DOHH2 (cell line): ENCODE data around the gene MAP7D2.

ENCODE experiments used
- H3F3A ChIP-seq: fragments of 200-600 bp; sonication (generic), shearing (Covaris generic); 2 replicates; pipeline ENCODE4 v1.6.0; 2016; ENCODE audit warnings: antibody characterized with exemption, mild to moderate bottlenecking; ENCODE audit not compliant: control insufficient read depth, insufficient read depth
- H3K27ac ChIP-seq: fragments of 200-600 bp; sonication (generic); 2 replicates; pipeline ENCODE4 v1.5.1; 2014; ENCODE audit warnings: low read depth, mild to moderate bottlenecking, low read length, moderate library complexity
- H3K27me3 ChIP-seq: fragments of 200-600 bp; sonication (generic); 2 replicates; pipeline ENCODE4 v1.6.1; 2014; ENCODE audit warnings: mild to moderate bottlenecking, low read length, mixed read lengths; ENCODE audit not compliant: control insufficient read depth
- H3K36me3 ChIP-seq: fragments of 200-600 bp; sonication (generic); 2 replicates; pipeline ENCODE4 v1.6.1; 2014; ENCODE audit warnings: mild to moderate bottlenecking, low read length, moderate library complexity, mixed read lengths; ENCODE audit not compliant: control insufficient read depth
- H3K4me1 ChIP-seq: fragments of 200-600 bp; sonication (generic); 2 replicates; pipeline ENCODE4 v1.6.1; 2014; ENCODE audit warnings: mild to moderate bottlenecking, low read length, mixed read lengths; ENCODE audit not compliant: control insufficient read depth
- H3K4me2 ChIP-seq: fragments of 200-600 bp; sonication (generic); 2 replicates; pipeline ENCODE4 v1.6.0; 2014; ENCODE audit warnings: mild to moderate bottlenecking, low read length, moderate library complexity
- H3K4me3 ChIP-seq: fragments of 200-600 bp; sonication (generic); 2 replicates; pipeline ENCODE4 v1.5.1; 2014; ENCODE audit warnings: mild to moderate bottlenecking, low read length, mixed read lengths
- H3K79me2 ChIP-seq: fragments of 200-600 bp; sonication (generic); 2 replicates; pipeline ENCODE4 v1.6.1; 2014; ENCODE audit warnings: mild to moderate bottlenecking, low read length, mixed read lengths; ENCODE audit not compliant: control insufficient read depth
- H3K9me2 ChIP-seq: fragments of 200-600 bp; sonication (generic); replicated peaks from 2 replicates; pipeline ENCODE4 v1.6.1; 2014; ENCODE audit warnings: mild to moderate bottlenecking, low read length, mixed read lengths; ENCODE audit not compliant: control insufficient read depth
- H3K9me3 ChIP-seq: fragments of 200-600 bp; sonication (generic); 2 replicates; pipeline ENCODE4 v1.6.1; 2014; ENCODE audit warnings: antibody characterized with exemption, low read length, mixed read lengths; ENCODE audit not compliant: control insufficient read depth, insufficient read depth
- H4K20me1 ChIP-seq: fragments of 200-600 bp; sonication (generic); 2 replicates; pipeline ENCODE4 v1.6.0; 2014; ENCODE audit warnings: low read depth, mild to moderate bottlenecking, antibody characterized with exemption, low read length, moderate library complexity; ENCODE audit not compliant: control insufficient read depth, insufficient read depth
- CTCF ChIP-seq: fragments of 200-600 bp; sonication (generic); IDR thresholded peaks from one replicate; pipeline ENCODE4 v1.5.1; 2014; ENCODE audit warnings: antibody characterized with exemption, mild to moderate bottlenecking, low read depth, low read length; ENCODE audit not compliant: poor library complexity, severe bottlenecking
- EZH2phosphoT487 ChIP-seq: fragments of 200-600 bp; sonication (generic); IDR thresholded peaks from 2 replicates; pipeline ENCODE4 v1.6.1; 2017; ENCODE audit warnings: borderline replicate concordance, mild to moderate bottlenecking, antibody characterized with exemption, low read length, moderate library complexity, mixed read lengths

MAP7D2 gene

GRCh38 chrX:19986531-19986930, 130.2 kb downstream of the MAP7D2 start:
- Histone ChIP-seq H4K20me1 (no peaks in the 10 kb centered on the region), H3K36me3 (no peaks in the 10 kb centered on the region), H3K9me3 (no peaks in the 10 kb centered on the region), H3K27ac (no peak overlapping the region), H3K9me2 (no peaks in the 10 kb centered on the region), H3K4me3 (no peak overlapping the region), H3K27me3 (no peaks in the 10 kb centered on the region), H3F3A (no peaks in the 10 kb centered on the region), H3K4me2 (no peak overlapping the region), H3K4me1 (peaks cover 4% of the 10 kb centered on the region), H3K79me2 (peaks cover 7% of the 10 kb centered on the region; the same call in 1 of the 2 replicates)
- TF ChIP-seq CTCF (no peak), EZH2phosphoT487 (no peak)

DNA sequence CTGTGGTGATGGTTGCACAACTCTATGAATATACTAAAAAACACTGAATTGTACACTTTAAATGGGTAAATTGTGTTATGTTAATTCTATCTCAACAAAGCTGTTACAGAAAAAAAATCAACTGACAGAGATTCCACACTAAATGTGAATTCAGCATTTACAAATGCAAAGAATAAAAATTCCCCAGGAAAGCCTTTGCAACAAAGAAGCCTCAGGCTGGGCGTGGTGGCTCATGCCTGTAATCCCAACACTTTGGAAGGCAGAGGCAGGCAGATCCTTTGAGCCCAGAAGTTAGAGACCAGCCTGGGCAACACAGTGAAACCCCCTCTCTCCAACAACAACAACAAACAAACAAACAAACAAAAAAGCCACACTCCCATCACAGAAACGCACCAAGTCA, 134.8 kb downstream of the MAP7D2 start:
- Histone ChIP-seq H3K27ac (no peak overlapping the region), H3F3A (no peaks in the 10 kb centered on the region), H3K9me3 (no peaks in the 10 kb centered on the region), H3K4me1 (no peaks in the 10 kb centered on the region), H3K79me2 (0 out of 2 replicates have a peak, but pooled peaks cover 2% of the 10 kb centered on the region), H4K20me1 (no peaks in the 10 kb centered on the region), H3K9me2 (no peaks in the 10 kb centered on the region), H3K4me3 (no peak overlapping the region), H3K27me3 (no peaks in the 10 kb centered on the region), H3K4me2 (no peak overlapping the region), H3K36me3 (no peaks in the 10 kb centered on the region)
- no peak for TF ChIP-seq EZH2phosphoT487
- TF ChIP-seq CTCF, result no peak

DNA sequence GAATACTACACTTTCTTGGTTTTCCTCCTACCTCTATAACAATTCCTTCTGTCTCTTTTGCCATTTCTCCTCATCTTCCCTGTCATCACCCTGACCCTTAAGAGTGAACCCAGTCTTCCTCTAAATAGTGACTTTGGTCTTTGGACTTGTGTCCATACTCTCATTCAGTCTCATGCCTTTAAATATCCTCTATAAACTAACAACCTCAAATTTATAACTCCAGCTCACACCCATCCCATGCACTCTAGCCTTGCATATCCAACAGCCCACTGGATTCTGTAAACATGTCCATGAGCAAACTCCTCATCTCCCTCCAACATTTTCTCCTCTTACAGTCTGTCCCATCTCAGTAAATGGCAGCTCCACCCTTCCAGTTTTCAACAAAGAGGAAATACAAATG, 140.9 kb downstream of the MAP7D2 start:
- H3K4me2 ChIP-seq, result no peak overlapping the region
- TF ChIP-seq CTCF, result no peak
- TF ChIP-seq EZH2phosphoT487, result no peak
- no peaks in the 10 kb centered on the region for H3K4me1 ChIP-seq
- no peak overlapping the region for H3K27ac ChIP-seq
- H3K4me3 ChIP-seq, result no peak overlapping the region
- no peaks in the 10 kb centered on the region for H3K27me3 ChIP-seq
- H3K9me3 ChIP-seq, result no peaks in the 10 kb centered on the region
- no peaks in the 10 kb centered on the region for H3F3A ChIP-seq
- H3K9me2 ChIP-seq, result no peaks in the 10 kb centered on the region
- no peaks in the 10 kb centered on the region for H3K79me2 ChIP-seq
- no peaks in the 10 kb centered on the region for H4K20me1 ChIP-seq
- H3K36me3 ChIP-seq, result no peaks in the 10 kb centered on the region

DNA sequence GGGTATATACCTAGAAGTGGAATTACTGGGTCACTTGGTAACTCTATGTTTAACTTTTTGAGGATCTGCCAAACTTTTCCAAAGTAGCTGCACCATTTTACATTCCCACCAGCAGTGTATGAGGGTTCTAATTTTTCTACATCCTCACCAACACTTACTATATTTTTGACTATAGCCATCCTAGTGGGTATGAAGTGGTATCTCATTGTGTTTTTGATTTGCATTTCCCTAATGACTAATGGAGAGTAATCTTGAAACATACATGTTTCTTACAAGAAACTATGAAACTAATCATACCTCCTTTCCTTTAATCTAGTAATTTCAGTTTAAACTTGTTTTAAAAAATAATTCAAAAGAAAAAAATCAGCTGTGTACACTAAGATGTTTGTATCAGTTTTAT, 143.7 kb downstream of the MAP7D2 start:
- Histone ChIP-seq H3K36me3 (no peaks in the 10 kb centered on the region), H3F3A (no peaks in the 10 kb centered on the region), H3K4me3 (no peak overlapping the region), H3K27me3 (no peaks in the 10 kb centered on the region), H3K4me2 (no peak overlapping the region), H3K79me2 (no peaks in the 10 kb centered on the region), H3K27ac (no peak overlapping the region), H3K9me2 (no peaks in the 10 kb centered on the region), H3K4me1 (no peaks in the 10 kb centered on the region), H4K20me1 (no peaks in the 10 kb centered on the region), H3K9me3 (no peaks in the 10 kb centered on the region)
- TF ChIP-seq EZH2phosphoT487 (no peak), CTCF (no peak)
